BE2C (cell line): ENCODE data around the gene METTL13.

Source experiments
- DNase-seq: peaks from one replicate; pipeline ENCODE4 v3.0.0-alpha.2; 2020
- H3K27me3 ChIP-seq: fragments of 250-450 bp; sonication (Bioruptor Pico); 2 replicates; pipeline ENCODE4 v1.5.1; 2020; ENCODE audit warnings: mild to moderate bottlenecking
- H3K36me3 ChIP-seq: fragments of 250-450 bp; sonication (Bioruptor Pico); 2 replicates; pipeline ENCODE4 v1.5.1; 2020; ENCODE audit warnings: mild to moderate bottlenecking
- H3K4me1 ChIP-seq: fragments of 250-450 bp; sonication (Bioruptor Pico); 2 replicates; pipeline ENCODE4 v1.5.1; 2020
- H3K4me3 ChIP-seq: 2 replicates; pipeline ENCODE4 v1.5.1; 2011; ENCODE audit warnings: low read depth, low read length
- H3K9me3 ChIP-seq: fragments of 250-450 bp; sonication (Bioruptor Pico); 2 replicates; pipeline ENCODE4 v1.5.1; 2020
- CTCF ChIP-seq: IDR thresholded peaks from 2 replicates; pipeline ENCODE4 v1.5.1; 2012; ENCODE audit warnings: mild to moderate bottlenecking, low read depth, low read length

METTL13 gene

GRCh38 chr1:171787686-171788480 is 6.4 kb downstream of the METTL13 start:
- TF ChIP-seq CTCF = no peak
- no peak for DNase-seq
- Histone ChIP-seq H3K36me3 (peaks cover 92% of the 10 kb centered on the region), H3K9me3 (no peaks in the 10 kb centered on the region), H3K4me3 (no peak overlapping the region), H3K27me3 (no peaks in the 10 kb centered on the region), H3K4me1 (no peaks in the 10 kb centered on the region)

GRCh38 chr1:171788696-171789095 is 7.2 kb downstream of the METTL13 start:
- TF ChIP-seq CTCF = no peak
- Histone ChIP-seq H3K36me3 (peaks cover 98% of the 10 kb centered on the region), H3K4me1 (no peaks in the 10 kb centered on the region), H3K27me3 (no peaks in the 10 kb centered on the region), H3K4me3 (no peak overlapping the region), H3K9me3 (no peaks in the 10 kb centered on the region)
- no peak for DNase-seq

GRCh38 chr1:171790318-171790717 is 8.9 kb downstream of the METTL13 start:
- DNase-seq = no peak
- Histone ChIP-seq H3K36me3 (peaks cover 99% of the 10 kb centered on the region), H3K4me1 (no peaks in the 10 kb centered on the region), H3K27me3 (no peaks in the 10 kb centered on the region), H3K4me3 (no peak overlapping the region), H3K9me3 (no peaks in the 10 kb centered on the region)
- TF ChIP-seq CTCF = no peak

GRCh38 chr1:171792656-171793369 is 11.4 kb downstream of the METTL13 start:
- peaks cover 89% of the 10 kb centered on the region for H3K36me3 ChIP-seq
- H3K4me3 ChIP-seq = no peak overlapping the region
- H3K4me1 ChIP-seq = no peaks in the 10 kb centered on the region
- H3K27me3 ChIP-seq = no peaks in the 10 kb centered on the region
- no peak for TF ChIP-seq CTCF
- no peak for DNase-seq
- no peaks in the 10 kb centered on the region for H3K9me3 ChIP-seq

GRCh38 chr1:171793636-171794035 is 12.2 kb downstream of the METTL13 start:
- peaks cover 81% of the 10 kb centered on the region for H3K36me3 ChIP-seq
- no peak for DNase-seq
- no peaks in the 10 kb centered on the region for H3K9me3 ChIP-seq
- TF ChIP-seq CTCF = no peak
- H3K27me3 ChIP-seq = no peaks in the 10 kb centered on the region
- no peaks in the 10 kb centered on the region; the same call in 1 of the 2 replicates for H3K4me1 ChIP-seq
- H3K4me3 ChIP-seq = no peak overlapping the region

GRCh38 chr1:171794085-171794484 is 12.6 kb downstream of the METTL13 start:
- no peaks in the 10 kb centered on the region for H3K27me3 ChIP-seq
- H3K4me1 ChIP-seq = peaks cover 3% of the 10 kb centered on the region
- H3K4me3 ChIP-seq = no peak overlapping the region
- no peaks in the 10 kb centered on the region for H3K9me3 ChIP-seq
- peaks cover 76% of the 10 kb centered on the region for H3K36me3 ChIP-seq
- TF ChIP-seq CTCF = no peak
- no peak for DNase-seq
